ENCODE results near the gene PRM2.

Gene PRM2

GRCh38 chr16:11253009-11253994 lies 23.0 kb downstream of the PRM2 start:
- Histone ChIP-seq H3K27me3 (ENCODE audit: low read depth, low read length) (no peaks in the 10 kb centered on the region), H3K4me3 (ENCODE audit: low read length) (peak overlapping the region; percentile 97), H4K20me1 (ENCODE audit: insufficient read depth, low read length) (peaks cover 42% of the 10 kb centered on the region), H3K4me2 (ENCODE audit: low read length) (peak overlapping the region; percentile 95), H3K27ac (ENCODE audit: low read length) (peak overlapping the region; percentile 6; the same call in 1 of the 2 replicates), H3K9me3 (ENCODE audit: insufficient read depth, low read length) (no peaks in the 10 kb centered on the region), H3K4me1 (ENCODE audit: low read length) (peaks cover 37% of the 10 kb centered on the region), H2AFZ (ENCODE audit: low read depth, low read length) (no peak overlapping the region), H3K79me2 (ENCODE audit: low read length) (peaks cover 28% of the 10 kb centered on the region), H3K36me3 (replicated peaks; ENCODE audit: low read depth, low read length) (peaks cover 39% of the 10 kb centered on the region), H3K9ac (ENCODE audit: low read length) (peak overlapping the region; percentile 87)
- TF ChIP-seq CTCF (IDR thresholded peaks at IDR 0.05; ENCODE audit: low read depth, low read length) (no peak), EZH2phosphoT487 (IDR thresholded peaks at IDR 0.05; ENCODE audit: low read depth) (no peak)

- H3K4me2 ChIP-seq (ENCODE audit: low read length) = no peak overlapping the region
- H3K36me3 ChIP-seq (replicated peaks; ENCODE audit: low read depth, low read length) = peaks cover 39% of the 10 kb centered on the region
- no peak overlapping the region for H2AFZ ChIP-seq (ENCODE audit: low read depth, low read length)
- no peak overlapping the region for H3K27ac ChIP-seq (ENCODE audit: low read length)
- peaks cover 36% of the 10 kb centered on the region for H3K4me1 ChIP-seq (ENCODE audit: low read length)
- no peaks in the 10 kb centered on the region for H3K27me3 ChIP-seq (ENCODE audit: low read depth, low read length)
- H3K4me3 ChIP-seq (ENCODE audit: low read length) = no peak overlapping the region
- TF ChIP-seq EZH2phosphoT487 (IDR thresholded peaks at IDR 0.05; ENCODE audit: low read depth) = no peak
- TF ChIP-seq CTCF (IDR thresholded peaks at IDR 0.05; ENCODE audit: low read depth, low read length) = no peak
- H3K9ac ChIP-seq (ENCODE audit: low read length) = no peak overlapping the region
- H3K79me2 ChIP-seq (ENCODE audit: low read length) = peaks cover 28% of the 10 kb centered on the region
- no peaks in the 10 kb centered on the region for H3K9me3 ChIP-seq (ENCODE audit: insufficient read depth, low read length)
- peaks cover 42% of the 10 kb centered on the region for H4K20me1 ChIP-seq (ENCODE audit: insufficient read depth, low read length)
These were observed 23.8 kb downstream of the PRM2 start for GRCh38 chr16:11252482-11252931.

GRCh38 chr16:11251525-11252481 lies 24.5 kb downstream of the PRM2 start:
- Histone ChIP-seq H3K9ac (ENCODE audit: low read length) (no peak overlapping the region), H3K4me2 (ENCODE audit: low read length) (no peak overlapping the region), H3K36me3 (replicated peaks; ENCODE audit: low read depth, low read length) (peaks cover 39% of the 10 kb centered on the region), H3K27ac (ENCODE audit: low read length) (no peak overlapping the region), H3K27me3 (ENCODE audit: low read depth, low read length) (no peaks in the 10 kb centered on the region), H3K4me1 (ENCODE audit: low read length) (peaks cover 31% of the 10 kb centered on the region), H3K79me2 (ENCODE audit: low read length) (peaks cover 28% of the 10 kb centered on the region), H3K9me3 (ENCODE audit: insufficient read depth, low read length) (no peaks in the 10 kb centered on the region), H2AFZ (ENCODE audit: low read depth, low read length) (no peak overlapping the region), H3K4me3 (ENCODE audit: low read length) (no peak overlapping the region), H4K20me1 (ENCODE audit: insufficient read depth, low read length) (peaks cover 42% of the 10 kb centered on the region)
- TF ChIP-seq EZH2phosphoT487 (IDR thresholded peaks at IDR 0.05; ENCODE audit: low read depth) (no peak), CTCF (IDR thresholded peaks at IDR 0.05; ENCODE audit: low read depth, low read length) (no peak)

Data from OCI-LY3 (cell line).